LoVo (cell line): ENCODE measurements around the gene P2RY11.

Experiments used
- DNase-seq: peaks from one replicate; pipeline ENCODE4 v3.0.0-alpha.2; 2016; ENCODE audit warnings: low spot score

The P2RY11 gene

DNA sequence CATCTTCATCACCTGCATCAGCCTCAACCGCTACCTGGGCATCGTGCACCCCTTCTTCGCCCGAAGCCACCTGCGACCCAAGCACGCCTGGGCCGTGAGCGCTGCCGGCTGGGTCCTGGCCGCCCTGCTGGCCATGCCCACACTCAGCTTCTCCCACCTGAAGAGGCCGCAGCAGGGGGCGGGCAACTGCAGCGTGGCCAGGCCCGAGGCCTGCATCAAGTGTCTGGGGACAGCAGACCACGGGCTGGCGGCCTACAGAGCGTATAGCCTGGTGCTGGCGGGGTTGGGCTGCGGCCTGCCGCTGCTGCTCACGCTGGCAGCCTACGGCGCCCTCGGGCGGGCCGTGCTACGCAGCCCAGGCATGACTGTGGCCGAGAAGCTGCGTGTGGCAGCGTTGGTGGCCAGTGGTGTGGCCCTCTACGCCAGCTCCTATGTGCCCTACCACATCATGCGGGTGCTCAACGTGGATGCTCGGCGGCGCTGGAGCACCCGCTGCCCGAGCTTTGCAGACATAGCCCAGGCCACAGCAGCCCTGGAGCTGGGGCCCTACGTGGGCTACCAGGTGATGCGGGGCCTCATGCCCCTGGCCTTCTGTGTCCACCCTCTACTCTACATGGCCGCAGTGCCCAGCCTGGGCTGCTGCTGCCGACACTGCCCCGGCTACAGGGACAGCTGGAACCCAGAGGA lies 2.6 kb downstream of the P2RY11 start:
- no peak for DNase-seq

DNA sequence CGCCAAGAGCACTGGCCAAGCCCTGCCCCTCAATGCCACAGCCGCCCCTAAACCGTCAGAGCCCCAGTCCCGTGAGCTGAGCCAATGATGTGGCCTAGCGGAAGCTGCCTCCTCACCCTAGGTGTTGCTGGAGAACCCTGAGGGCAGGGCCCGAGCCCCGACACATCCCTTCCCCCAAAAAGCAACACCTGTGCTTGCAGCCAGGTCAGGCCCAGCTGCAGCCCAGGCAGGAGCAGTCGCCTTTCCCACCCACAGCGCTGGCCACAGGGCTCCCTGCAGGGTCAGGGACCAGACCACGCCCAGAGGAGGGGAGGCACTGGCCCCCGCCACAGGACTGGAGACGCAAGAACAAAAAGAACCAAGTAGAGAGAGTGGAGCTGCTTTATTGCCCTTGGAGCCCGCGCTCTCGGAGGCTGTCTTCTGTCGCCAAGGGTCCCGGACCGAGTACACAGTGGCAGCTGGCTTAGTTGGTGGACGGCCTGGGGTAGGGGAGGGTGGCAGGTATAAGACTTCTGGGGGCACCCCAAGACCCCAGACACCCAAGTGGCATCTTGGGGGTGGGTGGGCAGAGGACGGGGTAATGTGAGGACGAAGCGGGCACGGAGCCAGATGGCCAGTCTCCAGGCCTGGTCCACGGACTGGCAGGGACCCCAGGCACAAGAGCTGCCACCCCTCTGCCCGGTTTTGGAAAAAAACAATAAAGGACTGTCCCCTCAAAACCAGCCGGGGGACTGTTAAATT lies 3.3 kb downstream of the P2RY11 start:
- no peak for DNase-seq

DNA sequence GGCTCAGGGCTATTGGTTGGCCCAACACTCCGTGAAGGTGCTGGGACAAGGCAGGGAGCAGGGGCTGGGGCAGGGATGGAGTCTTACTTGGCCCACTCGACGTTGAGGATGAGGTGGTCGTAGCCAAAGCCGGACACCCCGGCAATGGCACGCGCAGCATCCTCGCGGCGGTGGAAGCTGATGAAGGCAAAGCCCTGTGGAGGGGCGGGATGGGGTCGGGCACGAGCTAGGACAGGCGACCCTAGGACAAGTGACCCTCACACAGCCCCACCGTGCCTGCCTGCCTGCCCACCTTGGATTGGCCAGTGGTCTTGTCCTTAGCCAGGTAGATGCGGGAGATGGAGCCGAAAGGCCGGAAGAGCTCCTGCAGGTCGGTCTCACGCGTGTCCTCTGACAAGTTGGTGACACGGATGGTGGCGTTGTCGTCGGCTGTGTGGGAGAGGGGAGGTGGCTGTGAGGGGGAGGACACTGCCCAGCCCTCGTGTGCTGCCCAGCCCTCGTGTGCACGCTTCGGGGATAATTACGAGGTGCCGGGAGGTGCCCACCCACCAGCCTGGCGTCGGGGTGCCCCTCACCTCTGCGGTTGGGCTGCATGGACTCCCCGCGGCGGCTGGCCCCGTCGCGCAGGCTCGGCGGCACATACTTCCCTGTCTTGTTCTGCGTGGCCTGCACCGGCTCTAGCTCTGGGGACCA lies 4.0 kb downstream of the P2RY11 start:
- no peak for DNase-seq

DNA sequence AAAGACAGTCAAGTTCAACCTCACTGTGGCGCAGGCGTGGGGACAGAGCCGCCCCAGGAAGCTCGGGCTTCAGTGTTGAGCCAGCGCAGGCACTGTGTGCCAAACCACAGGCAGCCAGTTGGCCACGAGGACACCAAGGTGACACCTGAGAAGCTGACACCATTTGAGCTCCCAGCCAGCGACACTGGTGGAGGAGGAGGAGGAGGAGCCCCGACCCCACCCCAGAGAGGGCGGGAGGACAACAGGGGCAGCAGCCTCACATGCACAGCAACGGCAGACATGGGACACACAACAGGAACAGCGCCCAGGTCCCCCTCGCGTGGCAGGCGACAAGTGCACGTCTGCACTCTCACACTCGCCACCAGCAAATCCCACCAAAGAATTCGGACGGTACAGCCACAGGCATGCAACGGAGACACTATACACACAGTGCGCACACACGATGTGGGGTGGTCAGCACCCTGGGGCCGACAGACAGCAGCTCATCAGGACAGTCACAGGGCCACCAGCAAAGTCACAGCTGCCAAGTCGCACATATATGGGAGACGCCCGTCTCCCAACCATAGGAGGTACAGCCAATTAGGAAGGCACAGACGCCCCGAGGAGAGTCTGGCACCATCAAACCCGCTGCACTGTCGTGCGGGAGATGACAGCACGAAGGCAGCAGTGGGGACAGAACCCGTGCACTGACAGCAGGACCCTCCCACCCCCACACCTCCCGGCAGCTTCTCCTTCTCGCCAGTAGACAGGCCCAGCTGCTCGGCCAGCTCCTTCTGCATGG lies 4.8 kb downstream of the P2RY11 start:
- DNase-seq: no peak

DNA sequence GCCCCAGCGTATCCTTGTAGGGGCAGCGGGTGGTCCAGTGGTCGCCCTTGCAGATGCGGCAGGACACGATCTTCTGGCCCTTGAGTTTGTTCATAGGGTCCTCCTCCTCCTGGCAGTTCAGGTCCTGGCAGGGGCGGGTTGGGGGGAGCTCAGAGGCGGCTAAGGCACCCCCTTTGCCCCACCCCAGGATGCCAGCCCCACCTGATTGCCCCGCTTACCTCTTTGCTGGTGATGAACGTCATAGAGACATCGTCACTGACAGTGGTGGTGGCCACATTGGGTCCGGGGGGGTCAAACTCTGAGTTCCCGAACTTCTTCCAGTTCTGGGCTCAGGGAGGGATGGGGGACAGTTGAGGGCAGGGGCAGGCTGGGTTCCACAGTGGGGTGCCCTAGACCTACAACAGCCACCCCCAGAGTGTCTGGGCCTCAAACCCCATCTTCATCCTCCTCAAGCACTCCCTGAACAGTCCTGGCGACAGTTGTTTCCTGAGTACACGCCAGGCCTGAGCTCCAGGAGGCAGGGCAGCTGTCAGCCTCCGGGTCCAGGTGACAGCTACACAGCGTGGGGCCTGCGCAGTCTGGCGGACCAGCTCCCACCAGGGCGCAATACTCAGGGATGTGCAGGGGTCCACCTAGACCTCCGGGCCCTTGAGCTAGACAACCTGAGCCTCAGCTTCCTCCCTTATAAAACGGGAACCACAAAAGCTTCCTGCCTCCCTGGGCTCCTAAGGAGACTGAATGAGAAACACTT lies 5.5 kb downstream of the P2RY11 start:
- no peak for DNase-seq

DNA sequence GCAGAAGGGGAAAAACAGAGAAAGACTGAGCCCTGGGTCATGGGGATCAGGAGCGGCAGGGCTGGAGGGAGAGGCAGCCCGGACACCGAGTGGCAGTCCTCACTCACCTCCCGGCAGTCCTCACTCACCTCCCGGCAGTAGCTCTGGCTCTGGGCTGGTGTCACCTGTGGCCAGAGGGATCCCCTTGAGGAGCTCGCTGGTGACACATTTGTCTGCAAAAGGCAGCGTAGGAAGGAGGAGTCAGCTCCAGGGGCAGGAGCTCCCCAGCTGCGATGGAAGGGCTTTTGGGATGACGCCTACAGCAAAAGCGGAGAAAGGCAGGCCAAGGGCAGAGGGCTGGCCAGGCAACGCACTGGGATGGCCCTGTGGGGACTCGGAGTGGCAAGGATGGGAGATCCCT lies 7.5 kb downstream of the P2RY11 start:
- DNase-seq: no peak

DNA sequence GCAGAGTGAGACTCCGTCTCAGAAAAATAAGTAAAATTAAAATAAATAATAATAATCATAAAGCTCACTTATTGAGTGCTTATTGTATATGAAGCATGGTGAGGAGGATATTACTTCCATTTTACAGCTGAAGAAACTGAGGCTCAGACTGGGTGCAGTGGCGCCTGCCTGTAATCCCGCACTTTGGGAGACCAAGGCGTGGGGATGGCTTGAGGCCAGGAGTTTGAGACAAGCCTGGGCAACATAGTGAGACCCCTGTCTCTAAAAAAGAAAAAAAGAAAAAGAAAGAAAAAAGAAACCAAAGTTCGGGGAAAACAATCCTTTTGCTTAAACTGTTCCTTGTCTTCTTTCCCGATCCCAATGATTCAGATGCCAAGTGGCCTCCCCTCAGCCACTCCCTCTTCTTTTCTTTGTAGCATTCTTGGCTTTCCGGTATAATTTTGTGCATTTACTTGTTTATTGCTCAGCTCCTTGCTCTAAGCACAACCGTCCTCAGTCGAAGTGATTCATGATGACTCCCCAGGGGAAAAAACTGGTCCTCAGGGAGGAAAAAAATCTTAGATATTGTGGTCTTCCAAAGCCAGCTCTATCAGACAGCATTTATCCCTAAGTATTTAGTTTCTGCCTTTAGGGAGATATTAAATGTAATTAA lies 9.2 kb downstream of the P2RY11 start:
- DNase-seq: no peak

DNA sequence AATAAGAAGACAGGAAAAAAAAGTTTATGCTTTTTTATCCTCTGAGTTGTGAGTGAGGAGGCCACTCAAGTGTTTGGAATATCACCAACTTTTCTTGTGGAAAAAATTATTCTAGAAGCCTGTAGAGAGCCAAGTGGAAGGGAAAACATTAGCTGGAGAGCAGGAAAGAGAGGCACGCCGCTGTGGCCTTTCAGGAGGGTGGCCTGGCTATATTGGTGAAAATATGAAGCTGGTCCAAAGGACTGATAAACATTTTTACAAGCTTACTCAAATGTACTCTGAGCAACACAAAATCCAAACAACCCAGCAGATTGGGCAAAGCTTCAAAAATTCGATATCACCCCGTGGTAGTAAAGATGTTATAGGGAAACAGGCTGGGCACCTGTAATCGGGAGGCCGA lies 10.6 kb downstream of the P2RY11 start:
- no peak for DNase-seq

DNA sequence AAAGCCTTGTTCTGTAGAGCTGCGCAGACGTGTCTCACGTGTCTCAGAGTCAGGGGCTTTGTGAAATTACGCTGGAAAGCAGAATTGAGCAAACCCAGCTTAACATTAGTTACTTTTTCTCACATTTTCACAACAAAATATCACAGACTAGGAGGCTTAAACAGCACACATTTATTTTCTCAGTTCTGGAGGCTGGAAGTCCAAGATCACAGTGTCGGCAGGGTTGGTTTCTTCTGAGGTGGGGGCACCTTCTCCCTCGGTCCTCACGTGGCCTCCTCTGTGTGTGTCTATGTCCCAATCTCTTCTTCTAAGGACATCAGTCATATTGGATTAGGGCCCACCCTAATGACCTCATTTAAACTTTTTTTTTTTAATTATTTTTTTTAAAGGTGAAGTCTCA lies 12.9 kb downstream of the P2RY11 start:
- no peak for DNase-seq

DNA sequence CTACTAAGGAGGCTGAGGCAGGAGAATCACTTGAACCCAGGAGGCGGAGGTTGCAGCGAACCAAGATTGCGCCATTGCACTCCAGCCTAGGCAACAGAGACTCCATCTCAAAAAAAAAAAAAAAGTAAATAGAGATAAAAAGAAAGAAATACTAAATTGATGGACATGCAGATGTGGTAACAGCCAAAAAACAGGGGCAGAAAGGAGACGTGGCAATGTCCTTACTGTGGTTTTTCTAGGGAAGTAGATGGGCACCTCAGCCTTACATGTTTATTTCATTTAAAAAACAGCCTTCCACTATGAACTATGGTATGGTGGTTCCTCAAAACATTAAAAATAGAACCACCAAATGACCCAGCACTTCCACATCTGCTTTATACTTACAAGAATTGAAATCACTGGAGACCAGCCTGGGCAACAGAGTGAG lies 14.7 kb downstream of the P2RY11 start:
- no peak for DNase-seq

DNA sequence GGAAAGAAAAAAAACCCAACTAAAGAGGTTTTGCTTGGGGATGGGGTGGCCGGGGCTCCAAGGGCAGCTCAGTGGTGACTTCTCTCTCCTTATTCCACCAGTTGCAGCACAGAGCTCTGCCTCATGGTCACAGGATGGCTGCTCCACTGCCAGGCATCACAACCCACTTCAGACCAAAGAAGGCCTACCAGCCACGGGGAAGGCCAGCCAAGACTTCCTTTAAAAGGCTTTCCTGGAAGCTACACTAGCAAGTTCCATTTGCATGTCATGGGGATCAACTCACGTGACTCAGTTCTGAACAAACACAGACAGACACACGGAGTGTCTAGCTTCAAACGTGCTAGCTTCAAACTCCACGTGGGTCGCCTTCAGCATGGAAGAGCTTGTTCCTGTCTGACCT lies 21.4 kb downstream of the P2RY11 start:
- no peak for DNase-seq

DNA sequence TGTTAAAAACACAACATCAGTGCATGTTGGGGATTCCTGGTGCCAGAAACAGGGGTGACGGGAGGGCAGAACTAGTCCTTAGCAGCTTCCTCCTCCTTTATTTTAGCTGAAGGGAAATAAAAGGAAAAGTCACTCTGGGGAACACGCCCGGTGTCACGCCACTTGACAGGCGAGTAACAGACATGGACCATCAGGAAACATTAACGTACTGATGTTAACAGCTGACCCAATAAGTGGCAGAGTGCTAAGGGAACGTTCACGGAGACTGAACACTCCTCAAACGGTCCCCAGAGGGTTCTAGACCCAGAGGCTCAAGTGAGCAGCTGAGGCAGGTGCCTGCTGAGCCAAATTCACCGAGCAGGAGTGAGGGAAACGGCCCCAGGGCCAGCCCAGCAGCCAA lies 22.1 kb downstream of the P2RY11 start:
- DNase-seq: no peak

DNA sequence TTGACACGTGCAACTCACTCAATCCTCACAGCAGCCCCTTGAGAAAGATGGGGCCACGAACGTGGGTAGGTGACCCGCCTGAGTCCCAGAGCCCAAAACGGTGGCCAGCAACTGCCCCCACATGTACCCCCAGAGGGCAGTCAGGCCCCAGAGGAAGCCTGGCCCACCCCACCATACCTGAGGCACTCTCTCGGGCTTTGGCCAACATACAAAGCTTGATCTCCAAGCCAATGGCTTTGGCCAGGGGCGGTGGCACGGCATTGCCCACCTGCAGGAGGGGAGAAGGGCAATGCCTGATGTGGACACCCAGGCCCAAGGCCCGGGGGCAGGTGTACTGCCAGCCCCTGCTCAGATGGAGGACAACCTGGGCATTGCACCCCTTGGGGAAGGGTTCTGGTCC lies 22.5 kb downstream of the P2RY11 start:
- DNase-seq: no peak

DNA sequence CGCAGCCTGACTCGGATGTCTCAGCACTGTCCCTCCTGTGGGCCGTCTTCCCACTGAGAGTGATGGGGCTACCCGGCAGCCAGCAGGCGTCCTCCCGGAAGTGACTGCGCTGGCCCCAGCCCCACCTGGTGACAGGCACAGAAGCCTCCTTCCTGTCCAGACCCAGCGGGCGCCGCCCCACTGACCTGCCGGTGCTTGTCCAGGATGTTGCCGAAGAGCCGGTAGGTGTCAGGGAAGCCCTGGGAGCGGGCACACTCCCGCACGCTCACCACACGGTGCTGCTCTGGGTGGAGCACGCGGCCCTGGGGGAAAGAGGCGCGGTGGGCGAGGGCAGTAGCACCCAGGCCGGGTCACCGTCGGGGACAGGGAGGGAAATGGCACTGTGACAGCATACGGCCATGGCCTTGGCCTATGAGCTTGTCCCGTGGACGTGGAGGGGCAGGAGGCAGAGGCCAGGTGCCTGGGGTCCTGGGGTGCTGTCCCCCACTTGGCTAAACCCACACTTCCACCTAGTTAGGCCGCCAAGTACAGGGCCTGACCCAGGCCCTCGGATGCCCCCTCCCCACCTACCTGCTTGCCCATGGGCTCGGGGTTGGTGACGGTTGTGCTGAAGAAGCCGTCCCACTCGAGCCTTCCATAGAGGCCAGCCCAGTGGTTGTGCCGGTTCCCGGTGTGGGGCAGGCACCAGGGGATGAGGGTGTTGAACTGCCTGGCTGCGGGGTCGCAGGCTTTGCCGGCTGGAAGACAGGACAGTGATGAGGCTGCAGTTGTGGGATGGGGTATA lies 24.2 kb downstream of the P2RY11 start:
- no peak for DNase-seq

DNA sequence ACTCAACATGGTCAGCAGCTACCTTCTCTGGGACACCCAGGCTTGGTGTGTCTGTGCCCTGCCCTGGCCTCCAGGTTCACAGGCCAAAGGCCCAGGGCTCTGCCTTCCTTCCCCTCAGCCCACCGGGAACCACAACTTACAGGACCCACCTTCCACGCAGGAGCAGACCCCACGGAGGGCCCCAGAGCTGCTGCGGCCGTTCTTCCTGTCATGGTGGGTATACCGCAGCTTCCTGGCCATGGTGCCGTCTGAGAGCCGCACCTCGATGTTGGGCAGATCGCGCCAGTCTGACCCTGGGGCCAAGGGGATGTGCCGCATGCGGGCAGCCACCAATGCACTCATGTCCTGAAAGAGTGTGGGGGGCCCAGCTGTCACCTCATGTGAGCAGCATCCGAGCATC lies 25.4 kb downstream of the P2RY11 start:
- no peak for DNase-seq

DNA sequence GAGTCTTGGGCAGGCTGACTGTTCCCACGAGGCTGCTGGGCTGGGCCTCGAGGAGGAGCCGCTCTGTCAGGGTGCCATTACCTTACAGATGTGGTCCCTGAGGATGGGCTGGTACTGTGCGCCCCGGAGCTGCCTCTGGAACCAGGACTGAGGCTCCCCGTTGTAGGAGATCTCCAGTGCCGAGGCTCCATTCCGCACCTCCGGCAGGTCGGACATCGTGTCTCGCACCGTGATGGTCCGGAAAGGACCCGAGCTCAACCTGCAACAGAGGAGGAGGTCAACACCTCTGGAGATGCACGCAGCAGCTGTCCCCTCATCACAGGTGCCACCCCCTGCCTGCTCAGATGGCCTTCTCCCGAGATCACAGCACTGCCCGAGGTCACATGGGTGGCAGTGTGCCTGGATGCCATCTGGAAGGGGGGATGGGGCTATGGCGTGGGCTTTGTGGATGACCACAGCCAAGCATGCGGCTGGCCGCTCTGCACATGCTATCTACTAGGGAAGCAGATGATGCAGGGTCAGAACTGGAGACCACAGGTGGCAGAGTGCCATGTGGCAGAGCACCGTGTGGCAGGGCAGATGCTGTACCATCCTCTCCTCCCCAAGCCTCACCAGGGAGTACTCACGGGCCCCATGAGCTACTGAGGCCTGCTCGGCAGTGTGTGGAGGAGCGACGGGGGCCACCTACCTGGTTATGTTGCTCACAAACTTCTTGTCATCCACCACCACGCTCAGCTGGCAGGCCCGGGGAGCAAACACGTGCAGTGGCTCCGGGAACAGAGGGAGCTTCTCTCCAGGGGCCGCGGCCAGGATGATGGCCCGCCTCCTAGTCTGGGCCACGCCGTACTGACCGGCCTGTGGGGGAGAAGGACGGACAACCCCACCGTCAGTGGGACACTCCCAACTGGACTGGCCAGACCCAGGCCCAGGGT lies 26.5 kb downstream of the P2RY11 start:
- no peak for DNase-seq

DNA sequence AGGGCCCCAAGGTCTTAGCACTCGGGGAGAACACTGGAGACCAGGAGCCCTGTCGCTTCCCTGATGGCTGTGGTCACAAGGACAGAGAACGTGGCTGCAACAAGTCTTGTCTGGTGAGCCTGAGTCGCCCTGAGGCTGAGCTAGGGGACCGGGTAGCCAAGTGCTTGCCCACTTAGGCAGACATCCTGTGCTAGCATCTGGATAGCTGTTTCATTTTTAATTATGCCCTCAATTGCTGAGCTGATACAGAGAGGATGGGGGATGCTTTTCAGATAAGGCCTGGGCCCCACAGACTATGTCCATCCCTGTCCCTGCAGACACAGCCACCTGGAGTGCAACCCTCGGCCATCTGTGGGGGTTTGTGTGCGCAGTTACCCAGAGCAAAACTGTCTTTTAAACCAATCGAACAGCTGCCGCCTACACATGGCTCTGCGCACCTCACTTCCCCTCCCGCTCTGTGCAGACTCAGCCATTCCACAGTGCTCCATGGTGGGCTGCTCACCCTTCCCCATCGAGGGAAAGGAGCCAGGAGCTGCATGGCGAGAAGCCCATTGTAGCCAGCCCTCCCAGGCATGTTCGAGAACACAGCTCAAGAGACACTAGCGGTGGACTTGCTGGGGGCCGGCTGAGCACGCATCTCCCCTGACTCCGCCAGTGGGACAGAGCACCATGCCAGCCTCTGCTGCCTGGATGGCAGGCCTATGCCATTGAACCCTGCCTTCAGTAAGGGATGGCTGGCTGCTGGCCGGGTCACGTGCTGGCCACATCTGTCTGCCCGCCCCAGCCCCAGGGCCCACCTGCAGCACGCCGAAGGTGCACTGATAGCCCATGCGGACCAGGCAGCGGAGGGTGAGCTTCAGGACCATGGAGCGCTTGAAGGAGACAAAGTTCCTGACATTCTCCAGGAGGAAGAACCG lies 27.6 kb downstream of the P2RY11 start:
- no peak for DNase-seq

DNA sequence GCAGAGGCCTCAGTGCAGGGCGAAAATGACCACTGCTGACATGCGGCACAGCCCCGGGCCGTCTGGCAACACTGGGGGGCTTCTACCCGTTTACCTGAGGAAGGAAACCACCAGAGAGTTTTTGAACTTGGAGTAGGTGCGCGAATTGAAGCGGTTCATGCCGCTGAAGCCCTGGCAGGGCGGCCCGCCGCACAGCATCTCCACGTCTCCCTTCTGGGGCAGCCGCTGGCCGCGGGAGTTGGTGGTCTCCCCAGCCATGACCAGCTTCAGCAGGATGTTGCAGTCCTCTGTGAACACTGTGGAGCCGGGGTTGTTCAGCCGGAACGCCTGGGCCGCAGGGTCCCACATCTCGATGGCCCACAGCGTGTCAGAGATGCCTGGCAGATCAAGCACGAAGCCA lies 28.5 kb downstream of the P2RY11 start:
- no peak for DNase-seq
